ENCODE results near the gene URM1.

GRCh38 chr9:128339761-128340690 lies 31.1 kb upstream of the URM1 start, which contains the start of gene SLC27A4:
- TF ChIP-seq POLR2AphosphoS5 (IDR thresholded peaks at IDR 0.05) (no peak), EP300 (IDR thresholded peaks at IDR 0.05) (no peak)
